GM12878 (cell line): ENCODE measurements around the gene C1orf141. TPM values are rescaled to one million over a fixed set of nuclear protein-coding genes. Genes with fewer than 3 reads are reported as not detected.

Experiments
- CBFB ChIP-seq: IDR thresholded peaks from 2 replicates; pipeline ENCODE4 v1.6.1; 2016; ENCODE audit warnings: antibody characterized with exemption, low read depth
- CEBPB ChIP-seq, 2 experiments: fragments of 150-350 bp in 1 of 2; IDR thresholded peaks; 2 replicates each; pipeline ENCODE4 v1.6.1; 2012 to 2014; ENCODE audit warnings: low read depth in 2 of 2, low read length in 2 of 2, borderline replicate concordance in 1 of 2, inconsistent platforms in 1 of 2
- EZH2 ChIP-seq: IDR thresholded peaks from 2 replicates; pipeline ENCODE4 v1.6.1; 2012; ENCODE audit warnings: low read depth, mild to moderate bottlenecking, control low read depth, inconsistent platforms, low read length, borderline replicate concordance; ENCODE audit not compliant: control insufficient read depth
- FOXM1 ChIP-seq: IDR thresholded peaks from 2 replicates; pipeline ENCODE4 v1.6.1; 2012; ENCODE audit warnings: low read depth, mild to moderate bottlenecking, inconsistent platforms, low read length, moderate library complexity
- GATAD2B ChIP-seq: fragments of 450-650 bp; conservative IDR thresholded peaks from 2 replicates; pipeline ENCODE4 v1.6.1; 2017; ENCODE audit warnings: low read depth, mild to moderate bottlenecking, moderate library complexity
- HDAC2 ChIP-seq: fragments of 200-600 bp; sonication (generic); IDR thresholded peaks from 2 replicates; pipeline ENCODE4 v1.6.1; 2017
- IKZF2 ChIP-seq, 2 experiments: fragments of 450-650 bp; IDR thresholded peaks; 2 replicates each; pipeline ENCODE4 v1.6.1; 2017; ENCODE audit warnings: mild to moderate bottlenecking in 2 of 2, moderate library complexity in 2 of 2
- JUNB ChIP-seq: IDR thresholded peaks from 2 replicates; pipeline ENCODE4 v1.6.1; 2016; ENCODE audit warnings: antibody characterized with exemption, mild to moderate bottlenecking
- NR2C2 ChIP-seq: IDR thresholded peaks from 2 replicates; pipeline ENCODE4 v1.6.1; 2011; ENCODE audit warnings: borderline replicate concordance, low read depth; ENCODE audit not compliant: control insufficient read depth, insufficient read length
- PML ChIP-seq: IDR thresholded peaks from 2 replicates; pipeline ENCODE4 v1.6.1; 2012; ENCODE audit warnings: low read length, inconsistent platforms
- RELA ChIP-seq: fragments of 450-650 bp; IDR thresholded peaks from 2 replicates; pipeline ENCODE4 v1.8.0; 2014; ENCODE audit warnings: borderline replicate concordance; ENCODE audit not compliant: partially characterized antibody
- SREBF1 ChIP-seq: IDR thresholded peaks from 2 replicates; pipeline ENCODE4 v1.6.1; 2012; ENCODE audit warnings: mild to moderate bottlenecking, low read length
- SUPT20H ChIP-seq: IDR thresholded peaks from 2 replicates; pipeline ENCODE4 v1.6.1; 2011; ENCODE audit warnings: low read depth, mild to moderate bottlenecking, low read length, moderate library complexity, borderline replicate concordance; ENCODE audit not compliant: control insufficient read depth
- TBL1XR1 ChIP-seq: IDR thresholded peaks from 2 replicates; pipeline ENCODE4 v1.6.1; 2012; ENCODE audit warnings: low read depth, low read length, improper control_type of control experiment
- ZBED1 ChIP-seq: IDR thresholded peaks from 2 replicates; pipeline ENCODE4 v1.6.1; 2016; ENCODE audit warnings: borderline replicate concordance
- polyA plus RNA-seq, 11 experiments: library from polyadenylated mRNA; depleted of rRNA in 4 of 11; unstranded in 6 of 11; stranded (reverse) in 5 of 11; fragments of >200 nt; fragmentation: Nextera tagmentation in 4 of 11; fragmentation: Illumina TruSeq in 1 of 11; extraction: Ambion mirVana in 4 of 11; extraction: Trizol in 1 of 11; gene quantifications; 1 replicate in 1 of 11; 2 replicates in 10 of 11; pipeline versions ENCODE4 v1.2.1 to v1.2.3, GENCODE V29; 2011 to 2016; ENCODE audit warnings: inconsistent platforms in 2 of 11, missing spikeins in 2 of 11, low read depth in 1 of 11
- total RNA-seq, 4 experiments: library from RNA; depleted of rRNA in 3 of 4; stranded (reverse); fragments of >200 nt in 3 of 4; fragmentation: Illumina TruSeq in 1 of 4; extraction: Trizol in 1 of 4; gene quantifications; 2 replicates each; pipeline versions ENCODE4 v1.2.1 to v1.2.3, GENCODE V29; 2013 to 2021
- TF ChIP-seq, protein P1 (sequence below): fragments of 450-650 bp; IDR thresholded peaks from 2 replicates; pipeline ENCODE4 v1.6.1; 2017; ENCODE audit warnings: mild to moderate bottlenecking, moderate library complexity
- TF ChIP-seq, protein P2 (sequence below), 3 experiments: IDR thresholded peaks in 2 of 3; conservative IDR thresholded peaks in 1 of 3; 2 replicates each; pipeline ENCODE4 v1.5.1; 2011; ENCODE audit warnings: low read depth in 3 of 3, low read length in 3 of 3, mild to moderate bottlenecking in 3 of 3, control low read depth in 2 of 3, moderate library complexity in 2 of 3, inconsistent platforms in 1 of 3, mixed read lengths in 1 of 3; ENCODE audit not compliant: control insufficient read depth in 2 of 3, insufficient read depth in 1 of 3; ENCODE audit errors: extremely low read depth in 1 of 3
- TF ChIP-seq, protein P3 (sequence below): fragments of 450-650 bp; IDR thresholded peaks from 2 replicates; pipeline ENCODE4 v1.6.1; 2018; ENCODE audit warnings: borderline replicate concordance, mild to moderate bottlenecking; ENCODE audit not compliant: partially characterized antibody
- TF ChIP-seq, protein P4 (sequence below): IDR thresholded peaks from 2 replicates; pipeline ENCODE4 v1.6.1; 2012; ENCODE audit warnings: low read depth, low read length, improper control_type of control experiment

C1orf141 gene
- total and polyA plus RNA-seq, 10 of the 15 experiments (the other 5 are each of a cell fraction or from before 2014, with no cell fraction given) = not detected

DNA sequence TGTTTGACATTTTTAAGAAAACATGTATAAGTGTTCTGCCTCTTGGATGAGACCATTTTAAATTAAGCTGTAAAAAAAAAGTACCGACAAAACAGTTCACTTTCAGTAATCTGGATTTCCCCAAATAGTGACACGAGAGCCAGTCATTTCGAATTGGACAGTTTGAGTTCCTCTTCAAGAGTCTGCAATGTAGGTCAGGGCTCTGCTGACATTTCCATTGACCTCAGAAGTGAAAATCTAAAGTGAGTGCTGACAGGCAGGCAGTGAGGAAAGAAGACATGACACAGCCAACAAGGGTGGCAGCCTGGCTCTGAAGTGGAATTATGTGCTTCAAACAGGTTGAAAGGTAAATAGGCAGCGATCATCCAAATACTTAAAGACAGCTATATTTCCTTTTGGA lies 31.4 kb upstream of the C1orf141 start, which contains the start of gene IL23R (continued):
- TF ChIP-seq, protein P1, sequence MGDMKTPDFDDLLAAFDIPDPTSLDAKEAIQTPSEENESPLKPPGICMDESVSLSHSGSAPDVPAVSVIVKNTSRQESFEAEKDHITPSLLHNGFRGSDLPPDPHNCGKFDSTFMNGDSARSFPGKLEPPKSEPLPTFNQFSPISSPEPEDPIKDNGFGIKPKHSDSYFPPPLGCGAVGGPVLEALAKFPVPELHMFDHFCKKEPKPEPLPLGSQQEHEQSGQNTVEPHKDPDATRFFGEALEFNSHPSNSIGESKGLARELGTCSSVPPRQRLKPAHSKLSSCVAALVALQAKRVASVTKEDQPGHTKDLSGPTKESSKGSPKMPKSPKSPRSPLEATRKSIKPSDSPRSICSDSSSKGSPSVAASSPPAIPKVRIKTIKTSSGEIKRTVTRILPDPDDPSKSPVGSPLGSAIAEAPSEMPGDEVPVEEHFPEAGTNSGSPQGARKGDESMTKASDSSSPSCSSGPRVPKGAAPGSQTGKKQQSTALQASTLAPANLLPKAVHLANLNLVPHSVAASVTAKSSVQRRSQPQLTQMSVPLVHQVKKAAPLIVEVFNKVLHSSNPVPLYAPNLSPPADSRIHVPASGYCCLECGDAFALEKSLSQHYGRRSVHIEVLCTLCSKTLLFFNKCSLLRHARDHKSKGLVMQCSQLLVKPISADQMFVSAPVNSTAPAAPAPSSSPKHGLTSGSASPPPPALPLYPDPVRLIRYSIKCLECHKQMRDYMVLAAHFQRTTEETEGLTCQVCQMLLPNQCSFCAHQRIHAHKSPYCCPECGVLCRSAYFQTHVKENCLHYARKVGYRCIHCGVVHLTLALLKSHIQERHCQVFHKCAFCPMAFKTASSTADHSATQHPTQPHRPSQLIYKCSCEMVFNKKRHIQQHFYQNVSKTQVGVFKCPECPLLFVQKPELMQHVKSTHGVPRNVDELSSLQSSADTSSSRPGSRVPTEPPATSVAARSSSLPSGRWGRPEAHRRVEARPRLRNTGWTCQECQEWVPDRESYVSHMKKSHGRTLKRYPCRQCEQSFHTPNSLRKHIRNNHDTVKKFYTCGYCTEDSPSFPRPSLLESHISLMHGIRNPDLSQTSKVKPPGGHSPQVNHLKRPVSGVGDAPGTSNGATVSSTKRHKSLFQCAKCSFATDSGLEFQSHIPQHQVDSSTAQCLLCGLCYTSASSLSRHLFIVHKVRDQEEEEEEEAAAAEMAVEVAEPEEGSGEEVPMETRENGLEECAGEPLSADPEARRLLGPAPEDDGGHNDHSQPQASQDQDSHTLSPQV = no peak
- peak; percentile 64 to 69; a peak in 2 of 4 replicates for TF ChIP-seq IKZF2 (IDR thresholded peaks at IDR 0.05)
- peak; percentile 61; the same call in 1 of the 2 replicates for TF ChIP-seq TBL1XR1
- peak; percentile 90 for TF ChIP-seq JUNB
- TF ChIP-seq ZBED1 = peak; percentile 65; the same call in 1 of the 2 replicates
- no peak for TF ChIP-seq RELA
- 0 out of 4 replicates have a peak, but pooled peaks of 1 of the 2 experiments have one; percentile 31 for TF ChIP-seq CEBPB (IDR thresholded peaks at IDR 0.05; ENCODE audit: borderline replicate concordance in 1 of 2, low read depth in 2 of 2, low read length in 2 of 2)
- TF ChIP-seq HDAC2 = no peak
- TF ChIP-seq, protein P2, sequence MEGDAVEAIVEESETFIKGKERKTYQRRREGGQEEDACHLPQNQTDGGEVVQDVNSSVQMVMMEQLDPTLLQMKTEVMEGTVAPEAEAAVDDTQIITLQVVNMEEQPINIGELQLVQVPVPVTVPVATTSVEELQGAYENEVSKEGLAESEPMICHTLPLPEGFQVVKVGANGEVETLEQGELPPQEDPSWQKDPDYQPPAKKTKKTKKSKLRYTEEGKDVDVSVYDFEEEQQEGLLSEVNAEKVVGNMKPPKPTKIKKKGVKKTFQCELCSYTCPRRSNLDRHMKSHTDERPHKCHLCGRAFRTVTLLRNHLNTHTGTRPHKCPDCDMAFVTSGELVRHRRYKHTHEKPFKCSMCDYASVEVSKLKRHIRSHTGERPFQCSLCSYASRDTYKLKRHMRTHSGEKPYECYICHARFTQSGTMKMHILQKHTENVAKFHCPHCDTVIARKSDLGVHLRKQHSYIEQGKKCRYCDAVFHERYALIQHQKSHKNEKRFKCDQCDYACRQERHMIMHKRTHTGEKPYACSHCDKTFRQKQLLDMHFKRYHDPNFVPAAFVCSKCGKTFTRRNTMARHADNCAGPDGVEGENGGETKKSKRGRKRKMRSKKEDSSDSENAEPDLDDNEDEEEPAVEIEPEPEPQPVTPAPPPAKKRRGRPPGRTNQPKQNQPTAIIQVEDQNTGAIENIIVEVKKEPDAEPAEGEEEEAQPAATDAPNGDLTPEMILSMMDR (IDR thresholded peaks at IDR 0.05 in 2 of 3, conservative IDR thresholded peaks at IDR 0.05 in 1 of 3; ENCODE audit: control insufficient read depth in 2 of 3, extremely low read depth in 1 of 3, insufficient read depth in 1 of 3, low read depth in 3 of 3, low read length in 3 of 3) = no peak
- TF ChIP-seq EZH2 = no peak
- TF ChIP-seq, protein P3, sequence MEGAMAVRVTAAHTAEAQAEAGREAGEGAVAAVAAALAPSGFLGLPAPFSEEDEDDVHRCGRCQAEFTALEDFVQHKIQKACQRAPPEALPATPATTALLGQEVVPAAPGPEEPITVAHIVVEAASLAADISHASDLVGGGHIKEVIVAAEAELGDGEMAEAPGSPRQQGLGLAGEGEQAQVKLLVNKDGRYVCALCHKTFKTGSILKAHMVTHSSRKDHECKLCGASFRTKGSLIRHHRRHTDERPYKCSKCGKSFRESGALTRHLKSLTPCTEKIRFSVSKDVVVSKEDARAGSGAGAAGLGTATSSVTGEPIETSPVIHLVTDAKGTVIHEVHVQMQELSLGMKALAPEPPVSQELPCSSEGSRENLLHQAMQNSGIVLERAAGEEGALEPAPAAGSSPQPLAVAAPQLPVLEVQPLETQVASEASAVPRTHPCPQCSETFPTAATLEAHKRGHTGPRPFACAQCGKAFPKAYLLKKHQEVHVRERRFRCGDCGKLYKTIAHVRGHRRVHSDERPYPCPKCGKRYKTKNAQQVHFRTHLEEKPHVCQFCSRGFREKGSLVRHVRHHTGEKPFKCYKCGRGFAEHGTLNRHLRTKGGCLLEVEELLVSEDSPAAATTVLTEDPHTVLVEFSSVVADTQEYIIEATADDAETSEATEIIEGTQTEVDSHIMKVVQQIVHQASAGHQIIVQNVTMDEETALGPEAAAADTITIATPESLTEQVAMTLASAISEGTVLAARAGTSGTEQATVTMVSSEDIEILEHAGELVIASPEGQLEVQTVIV = no peak
- peak; percentile 67; the same call in 1 of the 2 replicates for TF ChIP-seq CBFB
- TF ChIP-seq GATAD2B = peak; percentile 36; the same call in 1 of the 2 replicates
- no peak for TF ChIP-seq SREBF1
- TF ChIP-seq PML = no peak
- TF ChIP-seq FOXM1 = peak; percentile 93
- TF ChIP-seq, protein P4, sequence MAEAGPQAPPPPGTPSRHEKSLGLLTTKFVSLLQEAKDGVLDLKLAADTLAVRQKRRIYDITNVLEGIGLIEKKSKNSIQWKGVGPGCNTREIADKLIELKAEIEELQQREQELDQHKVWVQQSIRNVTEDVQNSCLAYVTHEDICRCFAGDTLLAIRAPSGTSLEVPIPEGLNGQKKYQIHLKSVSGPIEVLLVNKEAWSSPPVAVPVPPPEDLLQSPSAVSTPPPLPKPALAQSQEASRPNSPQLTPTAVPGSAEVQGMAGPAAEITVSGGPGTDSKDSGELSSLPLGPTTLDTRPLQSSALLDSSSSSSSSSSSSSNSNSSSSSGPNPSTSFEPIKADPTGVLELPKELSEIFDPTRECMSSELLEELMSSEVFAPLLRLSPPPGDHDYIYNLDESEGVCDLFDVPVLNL = no peak
- no peak for TF ChIP-seq SUPT20H
- no peak for TF ChIP-seq NR2C2
